Measurements from ENCODE around the gene DPYSL5. TPM values are rescaled to one million over a fixed set of nuclear protein-coding genes. Genes with fewer than 3 reads are reported as not detected.

Gene DPYSL5
- polyA plus RNA-seq, 1 donor: 7.1 TPM

- no peaks in the 10 kb centered on the region for H3K4me1 ChIP-seq (ENCODE audit: control insufficient read depth, insufficient read depth, low read length)
- no peak for DNase-seq
- H3K27ac ChIP-seq (ENCODE audit: low read length): no peak overlapping the region
- H3K9me3 ChIP-seq (ENCODE audit: control insufficient read depth, low read depth, low read length): peaks cover 5% of the 10 kb centered on the region
- H3K4me3 ChIP-seq (ENCODE audit: low read length): no peak overlapping the region
- no peaks in the 10 kb centered on the region for H3K36me3 ChIP-seq (ENCODE audit: control insufficient read depth, insufficient read depth, low read length)
- H3K27me3 ChIP-seq (ENCODE audit: control insufficient read depth, insufficient read depth, low read length): peaks cover 63% of the 10 kb centered on the region
Measured at GRCh38 chr2:26853751-26854150, 5.8 kb downstream of the DPYSL5 start.

- Histone ChIP-seq H3K27ac (ENCODE audit: low read length) (no peak overlapping the region), H3K36me3 (ENCODE audit: control insufficient read depth, insufficient read depth, low read length) (no peaks in the 10 kb centered on the region), H3K27me3 (ENCODE audit: control insufficient read depth, insufficient read depth, low read length) (peaks cover 57% of the 10 kb centered on the region), H3K9me3 (ENCODE audit: control insufficient read depth, low read depth, low read length) (peaks cover 5% of the 10 kb centered on the region), H3K4me1 (ENCODE audit: control insufficient read depth, insufficient read depth, low read length) (no peaks in the 10 kb centered on the region), H3K4me3 (ENCODE audit: low read length) (no peak overlapping the region)
- no CpG with 5 or more reads among the region's 1 CpG for WGBS (ENCODE audit: insufficient coverage, low lambda C conversion rate)
- no peak for DNase-seq
Measured at GRCh38 chr2:26854283-26854827, 6.4 kb downstream of the DPYSL5 start.

GRCh38 chr2:26855466-26855865 is 7.5 kb downstream of the DPYSL5 start:
- Histone ChIP-seq H3K27me3 (ENCODE audit: control insufficient read depth, insufficient read depth, low read length) (peaks cover 54% of the 10 kb centered on the region), H3K27ac (ENCODE audit: low read length) (no peak overlapping the region), H3K4me1 (ENCODE audit: control insufficient read depth, insufficient read depth, low read length) (no peaks in the 10 kb centered on the region), H3K9me3 (ENCODE audit: control insufficient read depth, low read depth, low read length) (no peaks in the 10 kb centered on the region), H3K36me3 (ENCODE audit: control insufficient read depth, insufficient read depth, low read length) (no peaks in the 10 kb centered on the region), H3K4me3 (ENCODE audit: low read length) (no peak overlapping the region)
- no peak for DNase-seq
- WGBS (ENCODE audit: insufficient coverage, low lambda C conversion rate): no CpG with 5 or more reads among the region's 7 CpGs

- no peaks in the 10 kb centered on the region for H3K9me3 ChIP-seq (ENCODE audit: control insufficient read depth, low read depth, low read length)
- no CpG with 5 or more reads among the region's 4 CpGs for WGBS (ENCODE audit: insufficient coverage, low lambda C conversion rate)
- DNase-seq: no peak
- H3K4me3 ChIP-seq (ENCODE audit: low read length): no peak overlapping the region
- no peaks in the 10 kb centered on the region for H3K36me3 ChIP-seq (ENCODE audit: control insufficient read depth, insufficient read depth, low read length)
- no peaks in the 10 kb centered on the region for H3K4me1 ChIP-seq (ENCODE audit: control insufficient read depth, insufficient read depth, low read length)
- peaks cover 40% of the 10 kb centered on the region for H3K27me3 ChIP-seq (ENCODE audit: control insufficient read depth, insufficient read depth, low read length)
- H3K27ac ChIP-seq (ENCODE audit: low read length): no peak overlapping the region
Measured at GRCh38 chr2:26859622-26860021, 11.7 kb downstream of the DPYSL5 start.

- Histone ChIP-seq H3K4me1 (ENCODE audit: control insufficient read depth, insufficient read depth, low read length) (no peaks in the 10 kb centered on the region), H3K4me3 (ENCODE audit: low read length) (no peak overlapping the region), H3K9me3 (ENCODE audit: control insufficient read depth, low read depth, low read length) (no peaks in the 10 kb centered on the region), H3K27ac (ENCODE audit: low read length) (no peak overlapping the region), H3K36me3 (ENCODE audit: control insufficient read depth, insufficient read depth, low read length) (no peaks in the 10 kb centered on the region), H3K27me3 (ENCODE audit: control insufficient read depth, insufficient read depth, low read length) (peaks cover 42% of the 10 kb centered on the region)
- WGBS (ENCODE audit: insufficient coverage, low lambda C conversion rate): 80% methylated on average over 1 of the region's 3 CpGs
- no peak for DNase-seq
Measured at GRCh38 chr2:26860211-26860850, 12.4 kb downstream of the DPYSL5 start.

- Histone ChIP-seq H3K36me3 (ENCODE audit: control insufficient read depth, insufficient read depth, low read length) (no peaks in the 10 kb centered on the region), H3K4me3 (ENCODE audit: low read length) (no peak overlapping the region), H3K27me3 (ENCODE audit: control insufficient read depth, insufficient read depth, low read length) (peaks cover 35% of the 10 kb centered on the region), H3K9me3 (ENCODE audit: control insufficient read depth, low read depth, low read length) (no peaks in the 10 kb centered on the region), H3K4me1 (ENCODE audit: control insufficient read depth, insufficient read depth, low read length) (no peaks in the 10 kb centered on the region), H3K27ac (ENCODE audit: low read length) (no peak overlapping the region)
- DNase-seq: no peak
- WGBS (ENCODE audit: insufficient coverage, low lambda C conversion rate): 90% methylated on average over 2 of the region's 2 CpGs
Measured at GRCh38 chr2:26861610-26862224, 13.8 kb downstream of the DPYSL5 start.

- no peak for DNase-seq
- no peaks in the 10 kb centered on the region for H3K36me3 ChIP-seq (ENCODE audit: control insufficient read depth, insufficient read depth, low read length)
- 83% methylated on average over 1 of the region's 2 CpGs for WGBS (ENCODE audit: insufficient coverage, low lambda C conversion rate)
- H3K4me3 ChIP-seq (ENCODE audit: low read length): no peak overlapping the region
- peaks cover 27% of the 10 kb centered on the region for H3K27me3 ChIP-seq (ENCODE audit: control insufficient read depth, insufficient read depth, low read length)
- no peaks in the 10 kb centered on the region for H3K9me3 ChIP-seq (ENCODE audit: control insufficient read depth, low read depth, low read length)
- no peak overlapping the region for H3K27ac ChIP-seq (ENCODE audit: low read length)
- H3K4me1 ChIP-seq (ENCODE audit: control insufficient read depth, insufficient read depth, low read length): no peaks in the 10 kb centered on the region
Measured at GRCh38 chr2:26864226-26864625, 16.3 kb downstream of the DPYSL5 start.

GRCh38 chr2:26864646-26865045 is 16.7 kb downstream of the DPYSL5 start:
- no peaks in the 10 kb centered on the region for H3K36me3 ChIP-seq (ENCODE audit: control insufficient read depth, insufficient read depth, low read length)
- H3K27me3 ChIP-seq (ENCODE audit: control insufficient read depth, insufficient read depth, low read length): peaks cover 24% of the 10 kb centered on the region
- no peak overlapping the region for H3K4me3 ChIP-seq (ENCODE audit: low read length)
- H3K4me1 ChIP-seq (ENCODE audit: control insufficient read depth, insufficient read depth, low read length): no peaks in the 10 kb centered on the region
- no peak for DNase-seq
- H3K9me3 ChIP-seq (ENCODE audit: control insufficient read depth, low read depth, low read length): no peaks in the 10 kb centered on the region
- no peak overlapping the region for H3K27ac ChIP-seq (ENCODE audit: low read length)
- no CpG with 5 or more reads among the region's 7 CpGs for WGBS (ENCODE audit: insufficient coverage, low lambda C conversion rate)

GRCh38 chr2:26870585-26871095 is 22.7 kb downstream of the DPYSL5 start:
- Histone ChIP-seq H3K36me3 (ENCODE audit: control insufficient read depth, insufficient read depth, low read length) (no peaks in the 10 kb centered on the region), H3K9me3 (ENCODE audit: control insufficient read depth, low read depth, low read length) (no peaks in the 10 kb centered on the region), H3K4me1 (ENCODE audit: control insufficient read depth, insufficient read depth, low read length) (no peaks in the 10 kb centered on the region), H3K27me3 (ENCODE audit: control insufficient read depth, insufficient read depth, low read length) (peaks cover 3% of the 10 kb centered on the region), H3K27ac (ENCODE audit: low read length) (no peak overlapping the region), H3K4me3 (ENCODE audit: low read length) (no peak overlapping the region)
- no peak for DNase-seq
- 100% methylated on average over 2 of the region's 4 CpGs for WGBS (ENCODE audit: insufficient coverage, low lambda C conversion rate)

GRCh38 chr2:26873286-26873983 is 25.5 kb downstream of the DPYSL5 start:
- no peak for DNase-seq
- no peaks in the 10 kb centered on the region for H3K36me3 ChIP-seq (ENCODE audit: control insufficient read depth, insufficient read depth, low read length)
- H3K4me3 ChIP-seq (ENCODE audit: low read length): no peak overlapping the region
- H3K4me1 ChIP-seq (ENCODE audit: control insufficient read depth, insufficient read depth, low read length): no peaks in the 10 kb centered on the region
- no peaks in the 10 kb centered on the region for H3K9me3 ChIP-seq (ENCODE audit: control insufficient read depth, low read depth, low read length)
- no peak overlapping the region for H3K27ac ChIP-seq (ENCODE audit: low read length)
- peaks cover 3% of the 10 kb centered on the region for H3K27me3 ChIP-seq (ENCODE audit: control insufficient read depth, insufficient read depth, low read length)
- WGBS (ENCODE audit: insufficient coverage, low lambda C conversion rate): no CpG with 5 or more reads among the region's 6 CpGs

Measured in large intestine (tissue), 3 donors.